Activated gamma-delta T cell (primary cell): ENCODE measurements around the gene ZNF683.
"Not testable (repeated sequence)": the region's sequence is repeated elsewhere in the genome, so short reads cannot be mapped to it uniquely, and the experiment has no call there.

ENCODE experiments used
- DNase-seq: peaks from one replicate; lab custom pipeline; 2025; lab: John Stamatoyannopoulos, UW

ZNF683 gene

DNA sequence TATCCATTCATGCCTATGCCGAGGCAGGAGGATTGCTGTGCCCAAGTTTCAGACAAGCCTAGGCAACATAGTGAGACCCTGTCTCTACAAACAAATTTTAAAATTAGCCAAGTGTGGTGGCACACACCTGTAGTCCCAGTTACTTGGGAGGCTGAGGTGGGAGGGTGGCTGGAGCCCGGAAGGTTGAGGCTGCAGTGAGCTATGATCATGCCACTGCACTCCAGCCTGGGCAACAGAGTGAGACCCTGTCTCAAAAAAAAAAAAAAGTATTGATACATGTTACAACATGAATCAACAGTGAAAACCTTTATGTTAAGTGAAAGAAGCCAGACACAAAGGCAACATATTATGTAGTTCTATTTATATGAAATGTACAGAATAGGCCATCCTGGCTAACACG, 12.5 kb upstream of the ZNF683 start:
- DNase-seq = not testable (repeated sequence)

DNA sequence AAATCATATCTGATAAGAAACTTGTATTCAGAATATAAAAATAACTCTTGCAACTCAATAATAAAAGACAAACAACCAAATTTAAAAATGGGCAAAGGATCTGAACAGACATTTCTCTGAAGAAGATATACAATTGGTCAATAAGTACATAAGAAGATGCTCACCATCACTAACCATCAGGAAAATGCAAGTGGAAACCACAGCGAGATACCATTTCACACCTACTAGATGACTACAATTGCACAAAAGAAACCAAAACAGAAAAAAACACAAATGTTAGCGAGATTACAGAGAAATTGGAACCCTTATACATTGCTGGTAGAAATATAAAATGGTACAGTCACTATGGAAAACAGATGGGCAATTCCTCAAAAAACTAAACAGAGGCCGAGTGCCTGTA, 11.5 kb upstream of the ZNF683 start:
- DNase-seq = no peak

DNA sequence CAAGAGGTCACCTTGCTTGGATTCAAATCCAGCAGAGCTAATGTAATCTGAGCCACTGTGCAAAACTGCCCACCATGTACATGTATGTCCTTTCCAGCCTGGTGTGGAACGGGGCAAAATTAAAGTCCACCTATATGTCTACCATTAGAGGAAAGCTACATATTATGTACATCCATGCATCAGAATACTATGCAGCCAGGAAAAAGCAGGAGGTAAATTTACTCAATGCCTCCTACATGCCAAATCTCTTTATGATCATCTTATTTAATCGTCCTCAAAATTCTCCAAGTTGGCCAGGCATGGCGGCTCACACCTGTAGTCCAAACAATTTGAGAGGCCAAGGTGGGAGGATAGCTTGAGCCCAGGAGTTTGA, 6.3 kb upstream of the ZNF683 start:
- no peak for DNase-seq

DNA sequence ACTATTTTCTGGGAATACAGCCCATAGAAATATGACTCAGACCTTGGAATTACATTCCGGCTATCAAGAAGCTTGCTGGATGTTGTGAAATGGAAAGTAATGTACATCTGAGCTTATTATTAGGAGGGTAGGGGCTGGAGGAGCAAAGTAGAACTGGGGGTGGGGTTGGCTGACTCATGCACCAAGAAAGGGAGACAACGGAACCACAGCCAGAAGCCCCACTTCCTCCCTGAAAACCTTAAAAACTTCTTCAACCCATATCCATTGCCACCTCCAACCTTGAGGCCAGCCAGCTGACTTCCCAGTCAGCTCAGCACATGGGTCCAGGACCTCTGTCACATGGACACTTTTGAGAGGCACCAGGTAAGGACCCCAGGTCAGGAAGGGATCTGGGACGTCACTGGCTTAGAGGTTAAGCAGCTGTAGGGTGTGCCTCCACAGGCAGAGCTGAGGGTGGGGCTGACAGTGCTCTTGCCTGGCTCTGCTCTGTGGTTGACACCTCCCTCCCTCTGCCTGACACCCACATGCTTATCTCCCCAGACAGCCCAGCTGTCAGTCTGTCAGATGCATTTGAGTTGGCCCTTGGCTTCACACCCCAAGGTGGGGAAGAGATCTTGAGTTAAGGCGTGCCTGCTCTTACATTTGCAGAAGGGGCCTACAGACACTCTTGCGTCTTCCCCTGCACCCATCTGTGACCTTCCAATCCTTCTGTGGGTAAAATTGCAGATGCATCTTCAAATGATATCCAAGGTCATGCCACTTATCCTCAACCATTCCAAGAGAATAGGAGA, 5.7 kb upstream of the ZNF683 start:
- DNase-seq = no peak

GRCh38 chr1:26376050-26376449, 3.5 kb upstream of the ZNF683 start:
- DNase-seq = no peak

GRCh38 chr1:26375081-26375480, 2.5 kb upstream of the ZNF683 start:
- DNase-seq = no peak

GRCh38 chr1:26374361-26374760, 1.8 kb upstream of the ZNF683 start:
- DNase-seq = not testable (repeated sequence)

DNA sequence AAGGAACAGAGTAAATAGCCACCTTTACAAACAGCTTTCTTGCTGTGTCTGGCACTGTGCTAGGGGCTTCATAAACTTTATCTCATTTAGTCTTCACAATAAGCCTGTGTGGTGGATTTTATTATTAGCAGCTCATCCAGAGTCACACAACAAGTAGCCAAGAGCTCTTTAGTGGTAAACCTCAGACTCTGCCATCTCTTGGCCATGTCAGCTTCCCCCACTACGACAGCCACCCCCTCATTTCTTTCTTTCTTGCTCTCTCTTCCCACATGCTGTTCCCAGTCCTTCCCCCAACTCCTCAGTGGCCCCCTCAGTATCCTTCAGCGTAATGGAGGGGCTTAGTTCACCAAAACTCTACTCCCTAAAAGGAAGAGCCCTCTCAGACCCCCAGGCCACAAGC, 1.2 kb upstream of the ZNF683 start:
- DNase-seq = no peak

DNA sequence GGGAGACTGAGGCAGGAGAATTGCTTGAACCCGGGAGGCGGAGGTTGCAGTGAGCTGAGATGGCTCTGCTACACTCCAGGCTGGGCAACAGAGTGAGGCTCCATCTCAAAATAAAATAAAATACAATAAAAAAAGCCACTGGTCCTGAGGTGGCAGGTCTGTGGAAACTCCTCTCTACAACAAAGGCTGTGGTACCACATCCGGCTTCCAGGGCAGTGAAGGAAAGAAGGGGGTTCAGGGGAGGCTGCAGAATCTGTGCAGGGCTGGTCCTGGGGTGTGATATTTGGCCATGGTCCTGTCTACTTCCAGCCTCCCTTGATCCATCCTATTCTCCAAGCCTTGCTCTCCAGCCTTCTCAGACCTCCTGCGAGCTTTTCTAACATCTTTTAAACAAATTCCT, 731 bp upstream of the ZNF683 start:
- DNase-seq = no peak

DNA sequence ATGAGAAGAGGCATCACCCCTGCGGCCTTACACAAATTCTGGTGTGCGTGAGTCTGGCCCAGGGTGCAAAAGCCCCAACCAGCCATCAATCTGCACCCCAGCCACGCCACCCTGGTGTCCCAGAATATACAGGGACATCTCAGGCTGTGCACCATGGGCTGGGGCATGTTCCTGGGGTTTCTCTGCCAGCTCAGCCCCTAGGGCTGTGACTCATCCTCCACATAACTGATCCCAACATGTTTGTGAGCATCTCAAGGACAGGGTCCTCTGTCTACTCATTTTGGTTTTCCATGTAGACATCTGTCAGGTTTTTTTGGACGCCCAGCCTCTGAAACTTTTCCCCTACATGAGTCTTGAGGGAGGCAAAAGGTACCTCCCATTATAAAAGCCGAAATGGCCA, 511 bp downstream of the ZNF683 start:
- no peak for DNase-seq

- no peak for DNase-seq
These were observed 1.8 kb downstream of the ZNF683 start for GRCh38 chr1:26370591-26371382.

- no peak for DNase-seq
These were observed 4.1 kb downstream of the ZNF683 start for GRCh38 chr1:26368486-26368885.

DNA sequence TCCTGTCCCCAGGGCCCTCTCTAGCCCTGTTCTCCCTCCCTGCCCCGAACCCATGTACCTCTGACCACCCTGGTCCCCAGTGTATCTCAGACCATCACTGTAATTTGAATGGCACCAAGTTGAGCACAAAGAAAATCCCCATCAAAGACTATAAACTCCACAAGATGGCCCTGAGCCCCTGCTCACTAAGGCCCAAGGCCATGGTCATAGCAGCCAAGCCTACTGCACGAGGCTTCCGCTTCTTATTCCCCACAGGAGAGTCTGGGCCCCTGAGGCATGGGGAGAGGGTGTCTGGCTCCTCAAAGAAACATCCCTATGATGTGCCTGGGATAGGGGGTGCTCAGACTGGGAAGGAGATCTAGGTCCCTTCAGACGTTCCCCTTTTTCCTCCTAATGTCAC, 4.5 kb downstream of the ZNF683 start:
- DNase-seq = no peak

- DNase-seq = no peak
These were observed 5.1 kb downstream of the ZNF683 start for GRCh38 chr1:26367441-26367840.

DNA sequence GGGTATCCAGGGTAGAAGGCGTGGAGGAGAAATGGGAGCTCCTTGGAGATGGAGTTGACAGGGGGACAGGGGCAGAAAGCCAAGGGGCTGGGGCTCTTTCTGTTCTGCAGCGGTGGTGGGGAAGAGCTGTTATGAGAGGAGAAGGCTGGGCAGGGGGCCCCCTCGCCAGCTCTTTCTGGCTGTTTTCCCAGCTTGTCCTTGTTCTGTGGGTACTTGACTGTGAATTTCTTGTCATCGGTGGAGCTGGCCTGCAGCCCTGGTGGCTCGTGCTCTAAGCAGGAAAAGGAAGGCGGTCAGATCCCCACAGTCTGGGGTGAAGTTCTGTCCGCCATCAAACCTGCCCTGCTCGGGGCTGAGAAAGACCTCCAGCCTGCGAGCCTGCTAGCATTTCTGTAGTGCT, 7.6 kb downstream of the ZNF683 start:
- DNase-seq = no peak

DNA sequence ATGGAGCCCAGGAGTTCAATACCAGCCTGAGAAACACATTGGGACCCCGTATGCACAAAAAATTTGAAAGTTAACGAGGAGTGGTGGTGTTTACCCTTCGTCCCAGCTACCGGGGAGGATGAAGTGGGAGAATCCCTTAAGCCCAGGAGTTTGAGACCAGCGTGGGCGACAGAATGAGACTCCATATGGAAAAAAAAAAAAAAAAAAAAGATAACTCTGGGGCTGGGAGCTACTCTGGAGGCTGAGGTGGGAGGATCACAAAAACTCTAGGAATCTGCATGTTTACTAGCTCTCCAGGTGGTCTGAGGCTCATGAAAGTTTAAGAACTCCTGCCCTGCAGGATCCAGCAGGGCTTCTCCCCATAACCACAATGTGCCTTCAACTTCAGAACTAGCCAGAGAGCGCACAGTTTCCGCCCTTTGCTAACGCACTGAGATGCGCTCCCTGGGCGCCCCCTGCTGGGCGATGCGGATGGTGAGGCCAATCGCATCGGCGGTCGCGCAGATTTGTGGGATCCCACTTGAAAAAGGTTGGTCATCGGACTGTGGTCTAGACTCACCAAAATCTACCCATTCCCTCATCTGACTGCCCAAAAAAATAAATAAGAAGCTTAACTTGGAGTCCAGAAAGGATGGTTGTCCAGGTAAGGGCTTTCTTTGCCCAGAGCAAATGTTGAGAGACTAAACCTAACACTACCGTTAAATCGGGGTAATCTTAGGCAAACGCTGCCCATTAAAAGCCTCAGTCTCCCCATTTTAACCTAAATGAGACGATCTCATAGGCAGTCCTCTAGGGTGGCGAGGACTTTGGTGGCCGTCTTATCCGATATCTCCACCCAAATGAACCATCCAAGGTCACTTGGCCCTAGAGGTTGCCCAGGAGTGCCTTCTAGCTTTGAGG, 8.8 kb downstream of the ZNF683 start:
- peak; percentile 62 for DNase-seq

- DNase-seq = no peak
These were observed 10.2 kb downstream of the ZNF683 start for GRCh38 chr1:26362331-26362730.

- DNase-seq = no peak
These were observed 10.9 kb downstream of the ZNF683 start for GRCh38 chr1:26361605-26362122.

- DNase-seq = no peak
These were observed 11.5 kb downstream of the ZNF683 start for GRCh38 chr1:26360807-26361604.

GRCh38 chr1:26359981-26360806, 12.4 kb downstream of the ZNF683 start:
- no peak for DNase-seq
